DND-41 (cell line): ENCODE measurements around the gene ZNF619.
A peak's percentile ranks its signal among the peaks of the same experiment; 100 is the strongest.

Experiments
- ATAC-seq: fragments of 200-7000 bp; cut with Tn5 transposase; 3 replicates; pipeline ENCODE4 v1.9.1; 2021; ENCODE audit warnings: low read depth; ENCODE audit not compliant: insufficient read depth
- DNase-seq: peaks from one replicate; pipeline ENCODE4 v3.0.0-alpha.2; 2020
- H2AFZ ChIP-seq: 2 replicates; pipeline ENCODE4 v1.6.0; 2012; ENCODE audit warnings: low read depth, low read length
- H3K27ac ChIP-seq: 2 replicates; pipeline ENCODE4 v1.5.1; 2012; ENCODE audit warnings: low read length, inconsistent platforms
- H3K27me3 ChIP-seq: fragments of 200-600 bp; sonication (generic); 2 replicates; pipeline ENCODE4 v1.6.0; 2012; ENCODE audit warnings: low read length, mild to moderate bottlenecking, inconsistent platforms; ENCODE audit not compliant: insufficient read depth, poor library complexity
- H3K36me3 ChIP-seq: 2 replicates; pipeline ENCODE4 v1.5.1; 2012; ENCODE audit warnings: low read length, inconsistent platforms; ENCODE audit not compliant: insufficient read depth
- H3K4me1 ChIP-seq: 2 replicates; pipeline ENCODE4 v1.5.1; 2012; ENCODE audit warnings: mild to moderate bottlenecking, low read length; ENCODE audit not compliant: insufficient read depth
- H3K4me2 ChIP-seq: 2 replicates; pipeline ENCODE4 v1.6.0; 2012; ENCODE audit warnings: mild to moderate bottlenecking, moderate library complexity, low read length, inconsistent platforms; ENCODE audit not compliant: insufficient read depth
- H3K4me3 ChIP-seq, 2 experiments: fragments of 200-600 bp in 1 of 2; shearing (Covaris generic) in 1 of 2; 2 replicates each; pipeline ENCODE4 v1.5.1; 2012 to 2016; ENCODE audit warnings: inconsistent platforms in 2 of 2, low read length in 2 of 2, mild to moderate bottlenecking in 2 of 2, low read depth in 1 of 2, moderate library complexity in 1 of 2
- H3K79me2 ChIP-seq: 2 replicates; pipeline ENCODE4 v1.6.0; 2012; ENCODE audit warnings: low read length, inconsistent platforms; ENCODE audit not compliant: insufficient read depth
- H3K9ac ChIP-seq: 2 replicates; pipeline ENCODE4 v1.6.0; 2012; ENCODE audit warnings: low read depth, mild to moderate bottlenecking, inconsistent platforms, low read length, moderate library complexity
- H3K9me3 ChIP-seq: 2 replicates; pipeline ENCODE4 v1.5.1; 2012; ENCODE audit warnings: low read length, moderate library complexity, mild to moderate bottlenecking, inconsistent platforms; ENCODE audit not compliant: insufficient read depth, severe bottlenecking
- H4K20me1 ChIP-seq: 2 replicates; pipeline ENCODE4 v1.6.0; 2012; ENCODE audit warnings: low read length; ENCODE audit not compliant: insufficient read depth
- CTCF ChIP-seq: IDR thresholded peaks from 2 replicates; pipeline ENCODE4 v1.5.1; 2012; ENCODE audit warnings: borderline replicate concordance, low read length, moderate library complexity, mild to moderate bottlenecking; ENCODE audit not compliant: poor library complexity, severe bottlenecking; ENCODE audit errors: extremely low read depth
- EZH2 ChIP-seq: IDR thresholded peaks from 3 replicates; pipeline ENCODE4 v1.6.1; 2012; ENCODE audit warnings: borderline replicate concordance, low read depth, mild to moderate bottlenecking, moderate library complexity, low read length, inconsistent platforms; ENCODE audit not compliant: severe bottlenecking

The ZNF619 gene

GRCh38 chr3:40465456-40465855 lies 11.5 kb upstream of the ZNF619 start:
- Histone ChIP-seq H2AFZ (no peak overlapping the region), H3K4me1 (no peaks in the 10 kb centered on the region), H3K79me2 (peaks cover 2% of the 10 kb centered on the region; the same call in 1 of the 2 replicates), H3K4me2 (no peak overlapping the region), H4K20me1 (peaks cover 17% of the 10 kb centered on the region; the same call in 1 of the 2 replicates), H3K36me3 (peaks cover 50% of the 10 kb centered on the region), H3K4me3 (no peak overlapping the region), H3K9ac (no peak overlapping the region), H3K9me3 (no peaks in the 10 kb centered on the region), H3K27me3 (no peaks in the 10 kb centered on the region), H3K27ac (no peak overlapping the region)
- TF ChIP-seq CTCF (no peak), EZH2 (no peak)
- ATAC-seq (no peak), DNase-seq (no peak)

- Histone ChIP-seq H3K4me3 (no peak overlapping the region), H3K36me3 (peaks cover 25% of the 10 kb centered on the region), H4K20me1 (peaks cover 9% of the 10 kb centered on the region; the same call in 1 of the 2 replicates), H3K4me1 (no peaks in the 10 kb centered on the region), H3K9ac (no peak overlapping the region), H3K4me2 (no peak overlapping the region), H3K27me3 (no peaks in the 10 kb centered on the region), H3K27ac (no peak overlapping the region), H3K9me3 (no peaks in the 10 kb centered on the region), H3K79me2 (no peaks in the 10 kb centered on the region), H2AFZ (no peak overlapping the region)
- DNase-seq, result no peak
- ATAC-seq, result no peak
- TF ChIP-seq CTCF (no peak), EZH2 (no peak)
Measured at GRCh38 chr3:40468018-40468417, 8.9 kb upstream of the ZNF619 start.

- Histone ChIP-seq H3K9ac (no peak overlapping the region), H2AFZ (no peak overlapping the region), H3K4me2 (no peak overlapping the region), H4K20me1 (no peaks in the 10 kb centered on the region), H3K27ac (no peak overlapping the region), H3K36me3 (0 out of 2 replicates have a peak, but pooled peaks cover under 1% of the 10 kb centered on the region), H3K4me1 (no peaks in the 10 kb centered on the region), H3K79me2 (no peaks in the 10 kb centered on the region), H3K4me3 (no peak overlapping the region), H3K9me3 (no peaks in the 10 kb centered on the region), H3K27me3 (no peaks in the 10 kb centered on the region)
- no peak for ATAC-seq
- no peak for TF ChIP-seq EZH2
- no peak for TF ChIP-seq CTCF
- no peak for DNase-seq
Measured at GRCh38 chr3:40470701-40471100, 6.2 kb upstream of the ZNF619 start.

- peak overlapping the region; percentile 83 for H2AFZ ChIP-seq
- peaks cover 18% of the 10 kb centered on the region for H3K4me1 ChIP-seq
- no peaks in the 10 kb centered on the region for H3K79me2 ChIP-seq
- H3K9ac ChIP-seq, result peak overlapping the region; percentile 63
- peak overlapping the region; percentile 66 for H3K4me2 ChIP-seq
- no peak for ATAC-seq
- no peaks in the 10 kb centered on the region for H3K9me3 ChIP-seq
- 0 out of 2 replicates have a peak overlapping the region, but pooled peaks have one; percentile 5 for H3K27ac ChIP-seq
- H3K36me3 ChIP-seq, result no peaks in the 10 kb centered on the region
- H3K4me3 ChIP-seq, result peak overlapping the region; percentile 28 to 66; a peak in 3 of 4 replicates
- TF ChIP-seq EZH2 (no peak), CTCF (no peak)
- DNase-seq, result no peak
- H4K20me1 ChIP-seq, result no peaks in the 10 kb centered on the region
- no peaks in the 10 kb centered on the region for H3K27me3 ChIP-seq
Measured at GRCh38 chr3:40477666-40478065, 744 bp downstream of the ZNF619 start.
